ENCODE results near the gene FRMD3.

GRCh38 chr9:83387401-83388185, 150.6 kb downstream of the FRMD3 start:
- TF ChIP-seq CTCF (conservative IDR thresholded peaks at IDR 0.05; ENCODE audit: low read length) (no peak), EZH2phosphoT487 (IDR thresholded peaks at IDR 0.05; ENCODE audit: borderline replicate concordance) (no peak)
